Smooth muscle cell of the brain vasculature (primary cell): ENCODE data around the gene IGF2R.
A peak's percentile ranks its signal among the peaks of the same experiment; 100 is the strongest.

Experiments used
- DNase-seq: peaks from one replicate; pipeline ENCODE4 v3.0.0-alpha.2; 2012; ENCODE audit warnings: low read depth, low spot score

Gene IGF2R

DNA sequence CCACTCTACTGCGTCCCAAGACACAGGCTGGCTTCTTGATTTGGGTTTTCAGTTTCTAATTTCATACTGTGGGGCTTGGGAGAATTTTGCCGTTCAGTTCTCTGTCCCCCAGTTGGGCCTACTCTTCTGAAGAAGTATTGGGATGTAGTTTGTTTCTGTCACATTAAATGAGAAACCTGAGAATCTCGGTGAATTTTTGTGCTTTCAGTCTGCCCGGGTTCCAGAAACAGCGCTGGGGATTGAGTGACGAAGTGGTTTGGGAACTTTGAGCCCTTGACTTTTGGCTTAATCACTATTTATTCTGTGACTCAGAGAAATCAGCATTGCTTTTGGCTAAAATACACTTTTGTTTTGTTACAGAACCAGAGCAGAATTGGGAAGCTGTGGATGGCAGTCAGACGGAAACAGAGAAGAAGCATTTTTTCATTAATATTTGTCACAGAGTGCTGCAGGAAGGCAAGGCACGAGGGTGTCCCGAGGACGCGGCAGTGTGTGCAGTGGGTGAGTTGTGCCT, 74.0 kb downstream of the IGF2R start:
- peak; percentile 53 for DNase-seq

GRCh38 chr6:160043784-160044183, 74.9 kb downstream of the IGF2R start:
- DNase-seq = no peak

DNA sequence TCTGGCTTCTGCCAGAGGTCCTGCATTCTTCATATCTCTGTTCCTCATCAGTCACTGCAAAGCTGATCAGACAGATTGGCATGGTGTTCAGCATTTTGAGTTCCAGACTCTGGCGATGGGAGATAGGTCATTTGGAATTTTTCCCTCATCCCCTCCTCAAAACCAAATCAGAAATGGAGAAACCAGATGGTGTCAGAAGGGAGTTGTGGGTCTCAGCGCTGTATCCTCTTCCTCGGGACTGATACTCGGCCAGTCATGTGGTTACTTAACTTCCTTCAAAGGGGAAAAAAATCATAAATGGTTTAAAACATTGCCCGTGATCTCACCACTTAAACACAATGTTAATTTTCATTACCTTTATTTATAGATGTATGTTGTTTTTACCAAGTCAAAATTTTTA, 75.8 kb downstream of the IGF2R start:
- no peak for DNase-seq

DNA sequence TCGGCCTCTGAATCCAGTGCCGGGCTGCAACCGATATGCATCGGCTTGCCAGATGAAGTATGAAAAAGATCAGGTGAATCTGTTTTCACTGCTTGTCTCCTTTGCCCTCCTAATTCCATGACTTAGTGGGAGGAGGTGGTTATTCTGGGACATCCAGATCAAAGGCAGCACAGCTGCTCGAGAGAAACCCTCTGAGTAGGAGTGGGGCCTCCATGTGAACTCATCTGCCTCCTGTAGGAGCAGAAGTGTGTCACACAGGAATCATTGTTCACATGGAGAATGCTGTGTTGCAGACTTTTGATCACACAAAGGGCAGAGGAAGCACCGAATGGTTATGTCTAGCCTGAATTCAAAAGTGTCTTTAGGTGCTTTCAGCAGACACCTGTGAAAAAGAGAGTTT, 79.6 kb downstream of the IGF2R start:
- DNase-seq = no peak

DNA sequence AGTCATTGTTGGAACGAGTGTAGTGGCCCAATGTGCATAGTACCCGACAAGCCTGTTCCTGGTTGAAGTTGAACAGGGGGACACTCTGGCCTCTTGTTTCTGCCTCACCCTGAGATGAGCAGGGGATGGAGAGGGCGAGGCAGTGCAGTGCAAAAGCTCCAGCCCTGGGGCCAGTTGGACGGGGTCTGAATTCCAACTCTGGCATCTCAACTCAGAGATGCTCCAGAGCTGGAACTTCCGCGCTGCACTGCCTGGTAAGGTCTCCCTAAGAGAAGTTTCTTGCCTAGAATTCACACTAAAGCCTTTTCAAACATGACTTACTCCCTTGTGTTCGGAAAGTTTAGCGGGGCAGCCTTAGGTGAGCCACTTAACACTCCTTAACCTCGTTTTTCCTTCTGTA, 80.5 kb downstream of the IGF2R start:
- DNase-seq = no peak

- DNase-seq = no peak
These were observed 81.1 kb downstream of the IGF2R start for GRCh38 chr6:160050022-160050421.

DNA sequence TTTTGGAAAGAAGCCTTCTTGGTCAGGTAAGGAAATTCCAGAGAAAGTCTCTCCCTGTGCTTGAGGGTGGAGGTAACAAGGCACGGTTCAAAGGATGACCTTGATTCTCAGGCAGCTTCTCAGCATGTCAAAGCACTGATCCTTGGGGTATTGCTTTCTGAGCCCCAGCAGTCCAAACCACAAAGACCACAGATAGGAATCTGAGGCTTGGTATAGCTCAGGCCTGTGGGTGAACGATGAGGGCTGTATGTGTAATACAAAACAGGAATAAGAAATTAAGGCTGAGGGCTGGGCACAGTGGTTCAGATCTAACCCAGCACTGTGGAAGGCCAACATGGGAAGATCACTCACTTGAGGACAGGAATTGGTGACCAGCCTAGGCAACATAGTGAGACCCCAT, 82.5 kb downstream of the IGF2R start:
- DNase-seq = no peak

- DNase-seq = no peak
These were observed 85.4 kb downstream of the IGF2R start for GRCh38 chr6:160054271-160054670.

DNA sequence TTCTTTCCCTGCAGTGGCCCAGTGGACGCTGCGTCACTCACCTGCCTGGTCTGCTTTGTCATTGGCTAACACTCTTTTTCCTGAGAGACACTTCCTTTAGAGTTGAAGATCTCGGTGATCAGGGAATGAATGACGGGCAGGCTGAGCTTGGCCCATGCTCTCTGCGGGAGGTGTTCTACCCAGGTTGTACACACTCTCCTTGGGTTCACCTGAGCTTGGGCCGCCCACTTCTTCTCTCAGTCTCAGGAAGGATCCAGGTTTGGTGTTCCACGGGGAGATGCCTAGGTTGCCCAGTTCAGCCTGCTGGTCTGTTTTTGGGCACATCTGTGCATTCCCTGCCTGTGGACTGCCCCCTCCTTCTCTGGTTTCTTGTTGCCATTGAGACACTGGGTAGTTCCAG, 86.0 kb downstream of the IGF2R start:
- no peak for DNase-seq

DNA sequence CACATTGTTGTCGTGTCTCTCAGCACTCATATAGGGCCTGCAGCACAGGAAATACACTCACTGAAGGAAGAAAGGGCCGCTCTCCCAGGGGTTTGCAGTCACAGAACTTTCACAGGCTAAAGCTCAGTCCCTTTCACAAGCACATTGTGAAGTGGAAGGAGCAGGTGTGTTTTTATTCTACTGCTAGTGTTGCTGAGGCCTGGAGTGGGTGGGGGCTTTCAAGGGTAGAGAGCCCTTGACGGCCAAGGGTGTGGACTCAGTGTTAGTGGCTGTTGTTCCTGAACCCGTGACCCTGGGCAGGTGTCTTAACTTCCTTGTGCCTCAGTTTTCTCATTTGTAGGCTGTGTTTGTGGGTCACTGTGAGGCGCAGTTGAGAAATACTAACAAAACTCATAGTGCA, 86.5 kb downstream of the IGF2R start:
- DNase-seq = no peak

DNA sequence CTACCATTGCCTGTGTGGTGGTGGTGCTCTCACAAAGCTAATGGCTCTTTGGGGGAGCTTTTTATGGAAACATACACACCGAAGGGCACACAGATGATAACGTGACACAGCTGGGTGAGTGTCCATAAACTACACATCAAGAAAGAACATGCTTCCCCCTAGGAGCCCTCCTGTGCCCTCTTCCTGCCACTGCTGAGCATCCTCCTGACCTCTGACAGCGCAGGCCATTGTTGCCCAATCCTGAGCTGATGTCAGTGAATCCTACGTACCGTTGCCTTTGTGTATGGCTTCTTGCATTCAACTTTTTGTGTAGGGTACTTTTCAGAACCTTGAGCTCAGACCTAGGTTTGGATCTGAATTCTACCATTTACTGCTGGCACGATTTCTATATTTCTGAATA, 86.9 kb downstream of the IGF2R start:
- no peak for DNase-seq

DNA sequence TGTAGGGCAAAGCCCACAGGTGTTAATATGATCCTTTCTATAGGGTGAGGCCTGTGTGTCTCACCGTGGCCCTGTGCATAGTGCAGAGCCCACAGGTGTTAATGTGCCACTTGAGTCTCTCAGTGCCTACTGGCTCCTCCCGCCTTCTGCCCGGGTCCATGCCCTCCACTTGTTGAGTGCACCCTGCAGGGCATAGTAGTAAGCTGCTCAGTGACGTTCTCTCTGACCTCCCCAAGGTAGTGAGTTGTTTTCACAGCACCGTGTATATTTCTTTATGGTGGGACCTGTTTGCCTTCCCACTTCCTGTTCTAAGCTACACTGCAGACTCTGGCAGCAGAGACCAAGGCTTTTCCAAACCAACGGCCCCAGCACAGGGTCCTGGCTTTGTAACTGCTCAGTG, 88.2 kb downstream of the IGF2R start:
- no peak for DNase-seq

DNA sequence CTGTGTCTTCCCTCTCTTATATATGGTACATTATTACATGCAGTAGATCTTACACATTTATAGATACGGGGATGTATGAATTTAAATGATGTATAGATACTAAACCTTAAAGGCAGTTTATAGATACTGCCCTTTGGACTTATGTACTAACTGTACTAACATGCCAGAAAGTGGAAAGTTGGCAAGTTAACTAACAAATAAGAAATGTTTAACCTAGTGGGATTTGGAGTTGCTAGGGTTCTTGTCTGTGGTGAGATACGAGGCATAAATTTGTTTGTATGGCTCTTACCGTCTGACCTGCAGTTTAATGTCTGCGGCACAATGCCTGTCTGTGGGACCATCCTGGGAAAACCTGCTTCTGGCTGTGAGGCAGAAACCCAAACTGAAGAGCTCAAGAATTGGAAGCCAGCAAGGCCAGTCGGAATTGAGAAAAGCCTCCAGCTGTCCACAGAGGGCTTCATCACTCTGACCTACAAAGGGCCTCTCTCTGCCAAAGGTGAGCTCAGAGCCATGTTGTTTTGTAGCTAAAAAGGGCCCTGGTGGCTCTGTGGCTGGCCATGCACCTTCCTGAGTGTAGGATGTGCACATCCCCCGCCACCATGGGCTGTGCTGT, 89.8 kb downstream of the IGF2R start:
- no peak for DNase-seq

DNA sequence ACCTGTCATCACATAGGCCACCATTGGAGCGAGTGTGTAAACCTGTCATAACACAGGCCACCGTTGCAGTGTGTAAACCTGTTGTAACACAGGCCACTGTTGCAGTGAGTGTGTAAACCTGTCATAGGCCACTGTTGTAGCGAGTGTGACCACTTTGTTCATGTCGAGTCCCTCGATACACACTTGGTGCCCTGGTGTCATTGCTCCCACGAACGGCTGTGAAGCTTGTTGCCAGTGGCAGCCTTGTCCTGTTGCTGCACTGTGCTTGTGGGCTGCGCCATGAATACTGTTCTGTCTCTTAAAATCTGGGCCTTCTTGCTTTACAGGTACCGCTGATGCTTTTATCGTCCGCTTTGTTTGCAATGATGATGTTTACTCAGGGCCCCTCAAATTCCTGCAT, 91.3 kb downstream of the IGF2R start:
- no peak for DNase-seq

DNA sequence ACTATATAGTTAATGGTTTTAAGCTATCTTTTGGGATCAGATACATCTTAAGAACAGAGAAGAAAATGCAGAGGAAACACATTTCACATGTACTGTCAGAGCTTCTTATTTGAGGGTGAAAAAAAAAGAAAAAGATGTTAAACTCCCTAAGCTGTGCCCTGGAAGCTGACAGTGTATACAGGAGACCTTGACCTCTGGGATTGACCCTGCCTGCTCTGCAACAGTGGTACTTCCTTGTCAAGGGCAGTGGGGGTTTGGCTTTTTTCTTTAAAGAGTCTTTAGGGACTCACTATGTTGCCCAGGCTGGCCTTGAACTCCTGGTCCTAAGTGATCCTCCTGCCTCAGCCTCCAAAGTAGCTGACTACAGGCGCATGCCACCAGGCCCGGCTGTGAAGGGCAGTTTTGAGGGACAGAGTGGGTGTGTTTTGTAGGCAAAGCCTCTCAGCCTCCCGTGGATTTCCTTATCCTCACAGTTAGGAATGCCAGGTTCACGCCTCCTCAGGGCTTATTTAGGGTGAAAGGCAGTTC, 92.1 kb downstream of the IGF2R start:
- no peak for DNase-seq

- no peak for DNase-seq
These were observed 95.0 kb downstream of the IGF2R start for GRCh38 chr6:160063771-160064413.

DNA sequence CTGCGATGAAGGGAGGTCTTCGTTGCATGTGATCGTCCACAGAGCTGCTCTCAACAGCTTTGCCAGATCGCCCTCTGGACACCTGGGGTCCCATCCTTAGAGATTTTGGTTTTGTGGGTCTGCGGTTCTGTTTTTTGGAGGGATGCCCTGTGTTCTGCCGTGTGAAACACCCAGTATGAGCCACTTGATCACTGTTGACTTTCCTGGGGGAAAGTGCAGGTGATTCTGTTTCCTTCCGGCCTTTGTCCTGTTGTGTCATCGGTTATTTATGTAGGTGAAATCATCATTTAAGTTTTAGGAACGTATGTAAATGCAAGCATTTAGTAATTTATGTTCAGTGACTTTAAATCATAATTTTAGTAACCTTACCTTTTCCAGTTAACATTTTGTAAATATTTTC, 96.3 kb downstream of the IGF2R start:
- no peak for DNase-seq

DNA sequence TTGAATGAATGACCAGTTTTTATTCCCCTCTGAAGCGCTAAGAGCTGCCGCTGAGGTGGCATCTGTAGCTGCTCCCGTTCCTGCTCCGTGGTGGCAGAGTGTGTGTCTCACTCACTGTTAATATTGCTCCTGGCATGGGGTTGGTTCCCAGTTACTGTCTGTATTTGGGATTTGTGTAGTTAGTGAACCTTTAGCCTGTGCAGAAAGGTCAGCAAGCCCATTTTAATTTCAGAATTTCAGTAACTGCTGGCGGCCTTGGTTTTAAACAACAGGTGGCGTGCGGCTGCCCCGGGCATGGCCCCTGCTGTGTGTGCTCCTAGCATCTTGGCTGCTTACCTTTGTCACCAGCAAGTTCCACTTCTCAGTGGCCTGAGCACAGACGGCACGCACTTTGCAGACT, 98.7 kb downstream of the IGF2R start:
- no peak for DNase-seq

DNA sequence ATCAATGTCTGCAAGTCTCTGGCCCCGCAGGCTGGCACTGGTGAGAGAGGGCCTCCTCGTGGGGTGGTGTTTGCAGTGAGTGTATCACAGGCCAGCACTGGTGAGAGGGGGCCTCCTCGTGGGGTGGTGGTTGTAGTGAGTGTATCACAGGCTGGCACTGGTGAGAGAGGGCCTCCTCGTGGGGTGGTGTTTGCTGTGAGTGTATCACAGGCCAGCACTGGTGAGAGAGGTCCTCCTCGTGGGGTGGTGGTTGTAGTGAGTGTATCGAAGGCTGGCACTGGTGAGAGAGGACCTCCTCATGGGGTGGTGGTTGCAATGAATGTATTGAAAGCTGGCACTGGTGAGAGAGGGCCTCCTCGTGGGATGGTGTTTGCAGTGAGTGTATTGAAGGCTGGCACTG, 99.5 kb downstream of the IGF2R start:
- no peak for DNase-seq

GRCh38 chr6:160069050-160069454, 100.2 kb downstream of the IGF2R start:
- DNase-seq = no peak

GRCh38 chr6:160069459-160069858, 100.6 kb downstream of the IGF2R start:
- DNase-seq = no peak

- no peak for DNase-seq
These were observed 101.5 kb downstream of the IGF2R start for GRCh38 chr6:160070427-160070826.

GRCh38 chr6:160070831-160071230, 101.9 kb downstream of the IGF2R start:
- DNase-seq = no peak
